Measurements from ENCODE around the gene AUTS2.

AUTS2 gene

GRCh38 chr7:69927461-69927860, 329.2 kb downstream of the AUTS2 start:
- FAIRE-seq = no peak
- DNase-seq (ENCODE audit: low spot score) = no peak

DNA sequence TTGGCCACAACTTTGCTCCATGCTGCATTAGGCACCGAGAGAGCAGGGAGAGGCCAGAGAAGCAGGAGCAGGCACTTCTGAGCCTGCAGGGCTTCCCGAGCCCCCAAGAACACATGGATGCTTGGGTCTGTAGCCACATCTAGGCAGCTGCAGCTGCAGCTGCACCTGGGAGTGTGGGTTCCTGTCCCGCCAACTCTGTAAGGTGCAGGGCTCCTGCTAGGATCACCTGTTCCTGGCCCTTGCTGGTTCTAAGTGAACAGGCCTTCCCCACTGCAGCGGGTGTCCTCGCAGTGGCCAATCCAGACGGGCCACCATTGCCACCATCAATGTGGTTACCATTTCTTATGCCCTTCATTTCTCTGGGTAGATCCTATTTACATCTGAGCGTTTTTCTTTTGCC, 330.3 kb downstream of the AUTS2 start:
- no peak for FAIRE-seq
- DNase-seq (ENCODE audit: low spot score) = no peak

GRCh38 chr7:69929622-69930021, 331.3 kb downstream of the AUTS2 start:
- FAIRE-seq (no peak), DNase-seq (ENCODE audit: low spot score) (no peak)

- FAIRE-seq (no peak), DNase-seq (ENCODE audit: low spot score) (no peak)
Measured at GRCh38 chr7:69932034-69932628, 333.9 kb downstream of the AUTS2 start.

- DNase-seq (ENCODE audit: low spot score) = no peak
- no peak for FAIRE-seq
Measured at GRCh38 chr7:69934144-69934903, 336.0 kb downstream of the AUTS2 start.

DNA sequence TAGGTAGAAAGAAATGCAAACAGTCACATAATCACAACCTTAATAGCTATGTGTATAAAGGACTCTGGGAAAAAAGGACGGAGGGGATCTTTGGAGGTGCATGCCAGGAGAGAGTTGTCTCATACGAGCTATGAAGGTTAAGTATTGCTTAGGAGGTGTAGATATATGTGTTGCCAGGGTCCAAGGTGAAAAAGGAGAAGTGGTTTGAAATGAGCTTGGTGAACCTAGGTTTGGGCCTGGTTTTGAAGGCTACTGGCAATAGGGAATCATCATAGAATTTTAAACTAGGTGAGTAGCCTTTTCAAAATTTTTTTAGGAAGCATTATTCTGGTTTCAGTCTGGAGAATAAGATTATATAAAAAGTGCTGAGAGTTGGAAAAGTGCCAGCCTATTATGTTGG, 336.8 kb downstream of the AUTS2 start:
- FAIRE-seq = no peak
- no peak for DNase-seq (ENCODE audit: low spot score)

GRCh38 chr7:69937097-69937496, 338.8 kb downstream of the AUTS2 start:
- no peak for FAIRE-seq

GRCh38 chr7:69939317-69939716, 341.0 kb downstream of the AUTS2 start:
- DNase-seq (ENCODE audit: low spot score) = no peak
- FAIRE-seq = no peak

More at GRCh38 chr7:69937097-69937496, 338.8 kb downstream of the AUTS2 start:
- DNase-seq (ENCODE audit: low spot score) = no peak

GRCh38 chr7:69941077-69941651, 342.9 kb downstream of the AUTS2 start:
- no peak for FAIRE-seq
- no peak for DNase-seq (ENCODE audit: low spot score)

DNA sequence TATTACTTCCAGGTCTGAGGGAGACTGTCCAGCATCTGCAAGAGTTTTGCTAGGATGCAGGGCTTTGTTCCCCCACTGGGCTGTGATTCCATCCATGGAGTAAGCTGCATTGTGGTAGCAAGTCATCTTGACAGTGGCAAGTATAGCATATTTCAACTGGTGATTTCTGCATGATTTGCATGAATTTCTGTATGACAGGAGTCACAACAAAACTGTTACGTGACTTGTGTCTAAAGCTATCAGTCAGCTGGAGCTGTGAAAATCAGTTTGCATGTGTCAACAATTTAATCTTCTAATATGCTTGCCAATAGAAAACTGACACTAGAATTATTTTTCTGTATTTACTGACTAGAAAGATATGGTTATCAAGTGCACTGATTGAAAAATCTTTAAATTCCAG, 344.3 kb downstream of the AUTS2 start:
- DNase-seq (ENCODE audit: low spot score) (no peak), FAIRE-seq (no peak)

DNA sequence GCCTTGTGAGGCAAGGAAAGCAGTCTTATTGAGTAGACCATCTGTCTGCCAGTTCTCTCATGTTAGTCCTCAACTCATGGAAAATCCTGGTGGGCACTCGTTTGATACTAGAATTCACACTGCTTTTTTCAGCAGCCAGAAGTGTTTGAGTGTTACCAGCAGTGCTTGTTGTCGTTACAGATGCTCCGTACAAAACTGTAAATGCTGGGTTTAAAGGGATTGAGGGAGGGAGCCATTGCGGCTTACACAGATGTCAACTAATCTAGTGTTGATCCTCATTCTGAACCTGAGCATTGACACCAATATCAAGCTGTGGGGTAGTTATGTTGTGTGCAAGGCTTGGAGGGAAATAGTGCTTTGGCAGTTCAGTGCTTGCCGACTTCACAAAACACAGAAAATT, 348.6 kb downstream of the AUTS2 start:
- FAIRE-seq (no peak), DNase-seq (ENCODE audit: low spot score) (no peak)

- DNase-seq (ENCODE audit: low spot score) (no peak), FAIRE-seq (no peak)
Measured at GRCh38 chr7:69947998-69948397, 349.7 kb downstream of the AUTS2 start.

DNA sequence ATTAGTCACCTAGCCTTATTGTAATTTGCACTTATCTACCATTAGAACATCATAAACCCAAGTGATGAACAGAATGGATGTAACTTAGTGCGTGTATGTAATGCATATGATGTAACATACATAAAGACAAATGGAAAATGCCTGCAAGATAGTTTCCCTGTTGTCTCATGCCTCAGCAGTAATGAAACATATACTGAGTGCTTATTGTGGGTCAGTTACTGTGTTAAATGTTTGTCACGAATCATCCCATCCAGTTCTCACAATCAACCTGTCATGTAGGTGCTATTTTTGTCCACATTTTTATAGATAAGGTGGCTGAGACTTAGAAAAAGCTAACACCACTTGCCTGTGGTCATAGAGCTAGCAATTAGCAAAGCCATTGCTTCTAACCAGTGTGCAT, 350.8 kb downstream of the AUTS2 start:
- DNase-seq (ENCODE audit: low spot score) (no peak), FAIRE-seq (no peak)

DNA sequence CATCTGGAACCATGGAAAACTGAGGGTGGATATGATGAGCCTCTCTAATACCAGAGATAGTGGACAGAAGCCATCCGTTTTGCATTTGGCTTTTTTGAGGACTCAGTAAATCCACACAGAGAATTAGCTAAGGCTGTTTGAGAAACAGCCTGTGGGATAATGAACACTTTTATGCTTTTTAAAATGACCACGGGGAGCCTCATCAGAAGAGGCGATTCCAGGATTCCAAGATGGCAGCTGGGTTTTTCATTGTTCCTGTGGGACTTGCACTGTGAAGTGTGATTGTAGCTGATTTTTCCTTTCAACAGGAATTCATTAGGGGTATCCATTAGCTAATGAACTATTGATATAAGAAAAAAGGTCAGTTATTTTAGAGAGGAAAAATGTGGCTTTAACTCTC, 353.2 kb downstream of the AUTS2 start:
- FAIRE-seq (no peak), DNase-seq (ENCODE audit: low spot score) (no peak)

DNA sequence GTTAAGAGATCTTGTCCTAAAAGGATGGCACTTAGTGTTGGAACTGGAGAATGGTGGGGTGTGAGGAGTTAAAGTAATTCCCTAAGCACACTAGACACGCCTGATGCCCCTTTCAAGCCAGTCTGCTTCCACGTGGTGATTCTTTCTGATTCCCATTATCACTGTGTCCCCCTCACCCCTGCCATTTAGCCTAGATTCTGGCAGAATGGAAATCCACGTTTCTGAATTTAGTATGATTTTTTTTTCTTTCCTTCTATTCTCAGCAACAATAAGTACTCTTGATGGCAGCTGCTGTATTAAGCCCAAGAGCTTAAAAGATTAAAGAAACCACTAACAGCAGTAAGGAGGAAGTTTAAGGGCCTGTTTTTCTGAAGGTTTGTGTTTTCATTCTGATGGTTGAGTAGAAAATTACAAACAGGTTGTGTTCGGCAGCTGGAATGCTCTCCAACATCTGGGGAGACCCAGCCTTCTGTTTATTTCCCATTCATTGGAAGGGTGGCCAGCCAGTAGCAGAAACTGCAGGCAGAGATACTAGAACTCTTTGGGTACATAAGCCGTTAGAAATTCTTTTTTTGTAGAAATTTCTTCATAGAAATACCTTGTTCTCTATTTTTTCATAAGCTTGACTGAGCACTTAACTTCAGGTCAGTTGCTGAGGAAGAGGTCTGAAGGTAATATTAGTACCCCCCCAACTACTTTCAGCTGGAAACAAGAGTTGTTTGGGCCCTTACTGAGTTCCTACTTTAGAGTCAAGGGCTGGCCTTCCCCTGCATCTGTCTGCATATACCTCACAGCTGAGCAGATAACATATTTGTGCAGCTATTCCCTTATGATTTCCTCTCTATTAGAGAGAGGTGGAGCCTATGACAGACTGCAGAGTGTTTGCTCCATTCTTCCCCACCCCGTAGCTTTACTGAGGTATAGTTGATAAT, 355.1 kb downstream of the AUTS2 start:
- DNase-seq (ENCODE audit: low spot score) = no peak

DNA sequence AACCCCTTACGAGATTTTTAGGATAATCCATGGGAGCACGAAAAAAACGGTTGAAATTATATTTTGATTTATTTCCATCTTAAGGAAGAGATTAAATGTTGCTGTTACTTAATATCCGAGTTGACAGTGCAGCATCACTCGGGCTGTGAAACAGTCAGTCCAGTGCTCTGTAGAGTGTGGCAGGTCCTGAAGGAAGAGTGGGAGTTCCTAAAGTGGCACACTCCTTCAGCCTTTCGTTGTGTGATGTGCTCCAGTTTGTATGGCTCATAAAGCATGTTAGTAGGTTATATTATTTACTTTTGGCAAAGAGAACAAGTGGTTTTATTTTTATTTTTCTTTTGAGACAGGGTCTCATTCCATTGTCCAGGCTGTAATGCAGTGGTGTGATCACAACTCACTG, 358.3 kb downstream of the AUTS2 start:
- no peak for FAIRE-seq
- no peak for DNase-seq (ENCODE audit: low spot score)

More for the DNA sequence above, 355.1 kb downstream of the AUTS2 start:
- FAIRE-seq = no peak

DNA sequence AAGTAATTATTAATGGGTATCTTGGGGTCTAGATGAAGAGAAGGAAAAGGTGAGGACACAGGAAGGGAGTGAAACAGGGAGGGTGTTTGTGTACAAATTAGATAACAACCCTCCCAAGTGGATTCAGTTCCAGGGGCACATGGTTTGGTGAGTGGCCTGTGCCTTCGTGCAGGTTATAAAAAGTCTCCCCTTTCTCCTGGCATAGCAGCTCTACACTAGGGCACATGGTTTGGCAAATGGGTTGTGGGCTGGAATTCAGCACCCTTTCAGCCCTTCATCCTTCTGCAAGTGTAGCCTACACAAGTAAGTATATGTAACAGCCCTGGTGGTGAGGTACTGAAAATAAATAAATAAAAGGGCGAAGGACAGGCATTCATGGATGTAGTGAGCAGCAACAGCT, 359.4 kb downstream of the AUTS2 start:
- DNase-seq (ENCODE audit: low spot score) = no peak
- FAIRE-seq = no peak

DNA sequence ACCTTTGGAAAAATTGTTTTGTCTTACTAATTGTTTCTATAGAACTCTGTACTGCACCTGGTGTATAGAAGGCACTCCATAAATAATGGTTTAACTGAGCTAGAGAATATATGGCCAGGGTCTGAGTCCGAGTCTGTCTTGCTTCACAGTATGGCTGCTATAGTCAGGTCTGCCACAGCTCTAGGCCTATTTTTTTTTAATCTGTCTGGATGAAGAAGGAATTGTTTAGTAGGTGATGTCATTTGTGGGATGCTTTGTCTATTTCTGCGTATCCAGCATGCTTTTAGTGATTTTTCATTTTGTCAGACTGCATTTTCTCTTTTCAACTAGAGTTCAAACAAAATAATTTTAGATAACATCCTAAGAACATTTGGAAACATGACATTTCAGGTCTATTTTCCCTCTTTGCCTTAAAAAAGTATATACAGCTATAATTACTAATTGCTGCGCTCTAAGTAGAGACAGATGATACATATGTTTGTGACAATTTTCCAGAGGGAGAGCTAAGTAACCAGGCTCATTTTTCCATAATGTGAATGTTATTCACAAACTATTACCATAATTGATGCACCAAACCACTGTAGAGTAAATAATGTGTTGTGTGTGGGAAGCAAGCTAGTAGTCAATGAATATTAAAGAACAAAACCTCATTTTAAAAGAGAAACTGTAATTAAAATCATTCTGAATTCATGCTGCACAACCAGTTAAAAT, 361.7 kb downstream of the AUTS2 start:
- FAIRE-seq (no peak), DNase-seq (ENCODE audit: low spot score) (no peak)

- no peak for FAIRE-seq
- DNase-seq (ENCODE audit: low spot score) = no peak
Measured at GRCh38 chr7:69961436-69961835, 363.2 kb downstream of the AUTS2 start.

DNA sequence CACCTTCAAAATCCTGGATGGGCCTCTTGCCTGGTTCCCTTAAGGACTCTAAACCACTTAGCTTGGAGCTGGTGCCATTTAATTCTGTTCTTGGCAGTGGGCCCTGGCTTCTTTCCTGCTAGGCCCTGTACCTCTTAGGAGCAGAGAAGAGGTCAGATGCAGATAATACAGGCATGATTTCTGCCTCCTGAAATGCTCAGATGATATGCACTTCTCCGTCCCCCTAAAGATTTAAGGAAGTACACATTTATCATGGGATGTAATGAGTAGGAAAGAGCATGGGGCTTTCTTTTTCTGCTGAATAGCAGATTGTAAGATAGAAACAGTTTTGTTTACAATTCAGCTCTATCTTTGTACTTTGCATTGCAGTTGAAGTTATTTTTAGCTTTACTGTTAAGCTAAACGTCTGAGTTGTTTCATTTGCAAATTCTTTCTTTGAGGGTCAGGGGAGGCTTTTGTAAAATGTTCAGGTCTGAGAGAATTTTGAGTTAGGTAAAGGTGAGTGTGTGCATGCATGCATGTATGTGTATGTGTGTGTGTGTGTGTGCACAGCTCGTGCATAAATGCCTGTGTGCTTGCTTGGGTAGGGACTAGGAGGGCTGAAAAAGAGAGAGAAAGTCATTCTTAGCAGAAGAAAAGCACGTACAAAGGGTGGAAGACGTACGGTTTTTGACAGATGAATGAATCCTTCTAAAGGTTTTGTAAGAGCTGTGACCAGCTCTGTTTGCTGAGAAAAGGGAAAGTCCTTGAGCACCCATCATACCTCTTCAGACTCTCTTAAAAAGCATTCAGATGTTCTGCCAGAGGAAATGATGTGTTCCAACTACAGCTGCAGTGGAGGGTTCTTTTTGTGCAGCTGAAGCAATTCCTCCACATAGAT, 364.2 kb downstream of the AUTS2 start:
- no peak for FAIRE-seq

More for the DNA sequence above, 364.2 kb downstream of the AUTS2 start:
- DNase-seq (ENCODE audit: low spot score) = no peak
